Glutamatergic neuron (in vitro differentiated cells): ENCODE data around the gene DNAJB2. TPM values are rescaled to one million over a fixed set of nuclear protein-coding genes. Genes with fewer than 3 reads are reported as not detected.

Experiments used
- DNase-seq: peaks from one replicate; pipeline ENCODE4 v3.0.0; 2022
- H3K27ac Mint-ChIP-seq: one replicate; pipeline ENCODE4 v1.8.0; 2020; ENCODE audit warnings: mild to moderate bottlenecking, mixed read lengths, inconsistent platforms; ENCODE audit not compliant: unreplicated experiment
- H3K27me3 Mint-ChIP-seq: one replicate; pipeline ENCODE4 v1.8.0; 2020; ENCODE audit warnings: mild to moderate bottlenecking, moderate library complexity, mixed read lengths, inconsistent platforms; ENCODE audit not compliant: unreplicated experiment
- H3K36me3 Mint-ChIP-seq: one replicate; pipeline ENCODE4 v1.8.0; 2020; ENCODE audit warnings: mild to moderate bottlenecking, mixed read lengths, inconsistent platforms; ENCODE audit not compliant: unreplicated experiment
- H3K4me1 Mint-ChIP-seq: one replicate; pipeline ENCODE4 v1.8.0; 2020; ENCODE audit warnings: mild to moderate bottlenecking, low read depth, mixed read lengths, inconsistent platforms; ENCODE audit not compliant: unreplicated experiment
- H3K4me3 Mint-ChIP-seq: one replicate; pipeline ENCODE4 v1.8.0; 2020; ENCODE audit warnings: mild to moderate bottlenecking, mixed read lengths, inconsistent platforms; ENCODE audit not compliant: unreplicated experiment
- H3K9me3 Mint-ChIP-seq: one replicate; pipeline ENCODE4 v1.8.0; 2020; ENCODE audit warnings: mild to moderate bottlenecking, moderate library complexity, mixed read lengths, inconsistent platforms; ENCODE audit not compliant: unreplicated experiment
- CTCF ChIP-seq: fragments of 200-600 bp; sonication (generic); IDR thresholded peaks from one replicate; pipeline ENCODE4 v1.5.0; 2021; ENCODE audit not compliant: partially characterized antibody, unreplicated experiment
- total RNA-seq: library from RNA; stranded (reverse); fragmentation: NEBNext Ultra II Directional; extraction: Animal tissue kit (Norgen Biotek cat#: 25700); gene quantifications from one replicate; pipeline ENCODE4 v1.2.1, GENCODE V29; 2021; ENCODE audit not compliant: unreplicated experiment

DNAJB2 gene
- total RNA-seq, 1 donor from 2014 or later = 124 TPM

- H3K4me3 Mint-ChIP-seq = peak overlapping the region; percentile 87
- H3K27ac Mint-ChIP-seq = peak overlapping the region; percentile 93
- H3K4me1 Mint-ChIP-seq = peaks cover 7% of the 10 kb centered on the region
- H3K9me3 Mint-ChIP-seq = peaks cover 8% of the 10 kb centered on the region
- peak; percentile 87 for DNase-seq
- peaks cover 14% of the 10 kb centered on the region for H3K27me3 Mint-ChIP-seq
- peaks cover 7% of the 10 kb centered on the region for H3K36me3 Mint-ChIP-seq
- peak; percentile 98 for TF ChIP-seq CTCF
Observed at GRCh38 chr2:219294356-219295351, 15.5 kb downstream of the DNAJB2 start.

- peaks cover 8% of the 10 kb centered on the region for H3K9me3 Mint-ChIP-seq
- peaks cover 7% of the 10 kb centered on the region for H3K4me1 Mint-ChIP-seq
- no peak for TF ChIP-seq CTCF
- H3K27ac Mint-ChIP-seq = no peak overlapping the region
- H3K4me3 Mint-ChIP-seq = no peak overlapping the region
- peaks cover 14% of the 10 kb centered on the region for H3K27me3 Mint-ChIP-seq
- no peak for DNase-seq
- H3K36me3 Mint-ChIP-seq = peaks cover 10% of the 10 kb centered on the region
Observed at GRCh38 chr2:219296142-219296541, 17.0 kb downstream of the DNAJB2 start.

GRCh38 chr2:219296631-219297391, 17.6 kb downstream of the DNAJB2 start:
- no peak for TF ChIP-seq CTCF
- Mint-ChIP-seq H3K36me3 (peaks cover 13% of the 10 kb centered on the region), H3K4me3 (no peak overlapping the region), H3K27ac (no peak overlapping the region), H3K27me3 (peaks cover 14% of the 10 kb centered on the region), H3K4me1 (peaks cover 7% of the 10 kb centered on the region), H3K9me3 (peaks cover 8% of the 10 kb centered on the region)
- no peak for DNase-seq

- peaks cover 7% of the 10 kb centered on the region for H3K4me1 Mint-ChIP-seq
- TF ChIP-seq CTCF = no peak
- peak; percentile 47 for DNase-seq
- H3K27me3 Mint-ChIP-seq = peaks cover 14% of the 10 kb centered on the region
- H3K36me3 Mint-ChIP-seq = peaks cover 14% of the 10 kb centered on the region
- no peak overlapping the region for H3K4me3 Mint-ChIP-seq
- H3K27ac Mint-ChIP-seq = no peak overlapping the region
- peaks cover 8% of the 10 kb centered on the region for H3K9me3 Mint-ChIP-seq
Observed at GRCh38 chr2:219297766-219298456, 18.7 kb downstream of the DNAJB2 start.
